HCT116 (cell line): ENCODE data around the gene OBSCN. TPM values are rescaled to one million over a fixed set of nuclear protein-coding genes. Genes with fewer than 3 reads are reported as not detected.

Experiments
- ATAC-seq: fragments of 200-7000 bp; cut with Tn5 transposase; 2 replicates; pipeline ENCODE4 v1.9.1; 2020; ENCODE audit warnings: mild to moderate bottlenecking, moderate library complexity
- BruUV-seq: library from RNA; stranded (reverse); fragments of 400-500 nt; replicated peaks from 2 replicates; lab custom pipeline; 2021; lab: Mats Ljungman, UMichigan
- CTCF ChIA-PET: fragments of 300-600 bp; sonication (Branson Sonifier 250); formaldehyde crosslinking; loops from one replicate; lab custom pipeline; 2021; ENCODE audit warnings: antibody characterized with exemption; lab: Charles Lee
- POLR2A ChIA-PET: fragments of 300-600, 350-600 bp; sonication (Branson Sonifier 250); formaldehyde crosslinking; loops from one replicate; lab custom pipeline; 2021; ENCODE audit warnings: antibody characterized with exemption; lab: Charles Lee
- RAD21 ChIA-PET, 2 experiments: fragments of 300-600 bp; sonication (Branson Sonifier 250); formaldehyde crosslinking; loops; one replicate each; lab custom pipeline; 2023; ENCODE audit warnings: low total read pairs in 2 of 2; ENCODE audit not compliant: uncharacterized antibody in 2 of 2, unreplicated experiment in 2 of 2, low non-redundant PET in 1 of 2; lab: Charles Lee
- DNase-seq: peaks from one replicate; pipeline ENCODE4 v3.0.0-alpha.2; 2010; ENCODE audit warnings: low read depth, low spot score
- H2AFZ ChIP-seq: fragments of 200-600 bp; shearing (Covaris generic), sonication (generic); 2 replicates; pipeline ENCODE4 v1.6.1; 2017; ENCODE audit warnings: low read depth, mixed run types, mixed read lengths, antibody characterized with exemption, low read length; ENCODE audit not compliant: poor library complexity, severe bottlenecking
- H3K27ac ChIP-seq: 2 replicates; pipeline ENCODE4 v1.5.1; 2012; ENCODE audit warnings: low read depth, low read length
- H3K27me3 ChIP-seq: fragments of 200-600 bp; sonication (generic); 2 replicates; pipeline ENCODE4 v1.6.1; 2016; ENCODE audit warnings: mixed run types, low read length, mixed read lengths; ENCODE audit not compliant: insufficient read depth
- H3K36me3 ChIP-seq, 2 experiments: fragments of 200-500 bp in 1 of 2; fragments of 200-600 bp in 1 of 2; sonication (Bioruptor generic) in 1 of 2; sonication (generic) in 1 of 2; 2 replicates each; pipeline versions ENCODE4 v1.5.1 to v1.6.1; 2014 to 2016; ENCODE audit warnings: low read length in 2 of 2, inconsistent platforms in 1 of 2, mixed read lengths in 1 of 2, mixed run types in 1 of 2; ENCODE audit not compliant: insufficient read depth in 2 of 2, control insufficient read depth in 1 of 2
- H3K4me1 ChIP-seq, 2 experiments: fragments of 200-600 bp in 1 of 2; sonication (generic) in 1 of 2; 2 replicates each; pipeline versions ENCODE4 v1.5.1 to v1.6.1; 2012 to 2017; ENCODE audit warnings: low read length in 2 of 2, inconsistent platforms in 1 of 2, mild to moderate bottlenecking in 1 of 2, mixed read lengths in 1 of 2, mixed run types in 1 of 2, moderate library complexity in 1 of 2; ENCODE audit not compliant: insufficient read depth in 2 of 2, control insufficient read depth in 1 of 2
- H3K4me2 ChIP-seq: fragments of 200-600 bp; sonication (generic); 2 replicates; pipeline ENCODE4 v1.6.1; 2017; ENCODE audit warnings: mixed run types, low read length, mixed read lengths
- H3K4me3 ChIP-seq, 2 experiments: fragments of 200-600 bp in 1 of 2; sonication (generic) in 1 of 2; replicated peaks in 1 of 2; 2 replicates each; pipeline ENCODE4 v1.5.1; 2011 to 2016; ENCODE audit warnings: low read length in 2 of 2, control low read depth in 1 of 2, low read depth in 1 of 2, mild to moderate bottlenecking in 1 of 2, mixed read lengths in 1 of 2, mixed run types in 1 of 2
- H3K79me2 ChIP-seq: fragments of 200-600 bp; sonication (generic); 2 replicates; pipeline ENCODE4 v1.6.1; 2017; ENCODE audit warnings: mild to moderate bottlenecking, mixed run types, low read length, moderate library complexity, mixed read lengths; ENCODE audit not compliant: insufficient read depth
- H3K9ac ChIP-seq: fragments of 200-600 bp; sonication (generic); 2 replicates; pipeline ENCODE4 v1.6.1; 2016; ENCODE audit warnings: low read length, mixed read lengths
- H3K9me2 ChIP-seq: fragments of 200-600 bp; sonication (generic), shearing (Covaris generic); 2 replicates; pipeline ENCODE4 v1.6.1; 2017; ENCODE audit warnings: mixed run types, mild to moderate bottlenecking, moderate library complexity; ENCODE audit not compliant: insufficient read depth
- H3K9me3 ChIP-seq, 2 experiments: fragments of 200-500 bp in 1 of 2; fragments of 200-600 bp in 1 of 2; sonication (Bioruptor generic) in 1 of 2; sonication (generic) in 1 of 2; 2 replicates each; pipeline ENCODE4 v1.6.1; 2014 to 2017; ENCODE audit warnings: low read length in 2 of 2, mixed read lengths in 2 of 2, inconsistent platforms in 1 of 2, low read depth in 1 of 2, mild to moderate bottlenecking in 1 of 2, mixed run types in 1 of 2, moderate library complexity in 1 of 2; ENCODE audit not compliant: control insufficient read depth in 1 of 2, insufficient read depth in 1 of 2
- H4K20me1 ChIP-seq: fragments of 200-600 bp; sonication (generic), shearing (Covaris generic); 2 replicates; pipeline ENCODE4 v1.6.1; 2017; ENCODE audit warnings: mixed run types, mild to moderate bottlenecking, moderate library complexity; ENCODE audit not compliant: insufficient read depth
- CBX3 ChIP-seq: IDR thresholded peaks from 2 replicates; pipeline ENCODE4 v1.6.1; 2012; ENCODE audit warnings: low read depth
- CEBPB ChIP-seq: IDR thresholded peaks from 2 replicates; pipeline ENCODE4 v1.6.1; 2012; ENCODE audit warnings: low read depth
- EZH2phosphoT487 ChIP-seq: fragments of 200-600 bp; IDR thresholded peaks from 2 replicates; pipeline ENCODE4 v1.6.1; 2018; ENCODE audit warnings: antibody characterized with exemption, borderline replicate concordance
- FOSL1 ChIP-seq: IDR thresholded peaks from 2 replicates; pipeline ENCODE4 v1.6.1; 2012; ENCODE audit warnings: low read depth
- JUND ChIP-seq: IDR thresholded peaks from 2 replicates; pipeline ENCODE4 v1.6.1; 2012
- MAX ChIP-seq: IDR thresholded peaks from 2 replicates; pipeline ENCODE4 v1.6.1; 2012
- POLR2A ChIP-seq: IDR thresholded peaks from 2 replicates; pipeline ENCODE4 v1.7.0; 2011; ENCODE audit warnings: borderline replicate concordance; ENCODE audit not compliant: insufficient read depth, insufficient read length; ENCODE audit errors: extremely low read depth
- POLR2AphosphoS5 ChIP-seq: IDR thresholded peaks from 2 replicates; pipeline ENCODE4 v1.6.1; 2011; ENCODE audit warnings: mild to moderate bottlenecking, low read depth, low read length, moderate library complexity
- SIN3A ChIP-seq: IDR thresholded peaks from 2 replicates; pipeline ENCODE4 v1.6.1; 2012; ENCODE audit warnings: low read depth
- ZFX ChIP-seq: fragments of 450-650 bp; IDR thresholded peaks from 2 replicates; pipeline ENCODE4 v1.6.1; 2017
- intact Hi-C: fragments of 100-400 bp; cut with micrococcal nuclease; formaldehyde crosslinking; loops from 2 replicates; pipeline ENCODE4 v1.10.0; 2022
- total RNA-seq: library from RNA; stranded (reverse); gene quantifications from one replicate; pipeline ENCODE4 v1.2.1, GENCODE V29; 2021; ENCODE audit not compliant: unreplicated experiment
- TF ChIP-seq, protein P1 (sequence below): IDR thresholded peaks from 2 replicates; pipeline ENCODE4 v1.6.1; 2011; ENCODE audit warnings: mild to moderate bottlenecking, low read length, moderate library complexity; ENCODE audit not compliant: insufficient replicate concordance; ENCODE audit errors: extremely low read depth
- TF ChIP-seq, protein P2 (sequence below): IDR thresholded peaks from 2 replicates; pipeline ENCODE4 v1.6.1; 2012

OBSCN gene
- total RNA-seq, 1 experiment from 2014 or later = 16.6 TPM

DNA sequence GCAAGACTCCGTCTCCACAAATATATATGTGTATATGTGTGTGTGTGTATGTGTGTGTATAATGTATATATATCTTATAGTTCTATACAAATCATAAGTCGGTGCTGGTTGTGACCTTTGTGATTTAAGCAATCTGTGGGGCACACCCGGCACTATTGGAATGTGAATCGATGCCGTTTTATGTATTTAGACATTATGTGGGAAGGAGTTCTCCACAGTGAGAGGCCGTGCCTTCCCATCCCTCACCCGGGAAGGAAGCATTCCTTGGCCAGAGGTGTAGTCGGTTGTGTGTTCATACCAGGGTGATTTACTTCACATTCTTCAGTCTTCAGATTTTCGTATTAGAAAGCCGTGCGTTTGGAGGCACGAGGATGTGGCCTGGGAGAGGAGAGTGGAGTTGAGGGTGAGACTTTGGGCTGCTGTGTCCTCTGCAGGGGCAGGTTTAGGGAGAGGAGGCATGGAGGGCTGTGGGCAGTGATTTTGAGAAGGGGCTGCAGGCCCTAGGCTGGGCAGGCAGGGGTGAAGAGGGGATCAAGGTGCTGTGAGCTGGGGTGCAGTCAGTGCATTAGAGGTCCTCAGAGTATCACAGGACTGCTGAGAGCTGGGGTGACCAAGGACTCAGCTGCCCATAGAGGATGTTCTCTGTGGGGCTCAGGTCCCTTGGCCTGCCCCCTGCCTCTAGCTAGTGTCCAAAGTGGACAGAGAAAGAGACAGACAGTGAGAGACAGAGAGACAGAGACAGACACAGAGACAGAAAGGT, 141.0 kb downstream of the OBSCN start:
- TF ChIP-seq CEBPB (no peak), ZFX (no peak), MAX (no peak), POLR2AphosphoS5 (no peak)
- ChIA-PET CTCF (no interaction called here), POLR2A (no interaction called here)

GRCh38 chr1:228349701-228350171, 141.9 kb downstream of the OBSCN start:
- BruUV-seq = no TSS peak
- Histone ChIP-seq H4K20me1 (no peaks in the 10 kb centered on the region), H2AFZ (no peak overlapping the region), H3K9me2 (no peaks in the 10 kb centered on the region), H3K4me1 (peaks cover 0 to 4% of the 10 kb centered on the region in 2 experiments; a peak in 1 of 4 replicates), H3K79me2 (no peaks in the 10 kb centered on the region), H3K9ac (no peak overlapping the region), H3K4me3 (no peak overlapping the region), H3K4me2 (no peak overlapping the region), H3K36me3 (no peaks in the 10 kb centered on the region), H3K27ac (no peak overlapping the region)
- DNase-seq = no peak
- RAD21 ChIA-PET = no interaction called here
- TF ChIP-seq CBX3 (no peak), POLR2A (no peak), POLR2AphosphoS5 (no peak), JUND (no peak), FOSL1 (no peak), EZH2phosphoT487 (no peak), SIN3A (no peak)
- TF ChIP-seq, protein P1, sequence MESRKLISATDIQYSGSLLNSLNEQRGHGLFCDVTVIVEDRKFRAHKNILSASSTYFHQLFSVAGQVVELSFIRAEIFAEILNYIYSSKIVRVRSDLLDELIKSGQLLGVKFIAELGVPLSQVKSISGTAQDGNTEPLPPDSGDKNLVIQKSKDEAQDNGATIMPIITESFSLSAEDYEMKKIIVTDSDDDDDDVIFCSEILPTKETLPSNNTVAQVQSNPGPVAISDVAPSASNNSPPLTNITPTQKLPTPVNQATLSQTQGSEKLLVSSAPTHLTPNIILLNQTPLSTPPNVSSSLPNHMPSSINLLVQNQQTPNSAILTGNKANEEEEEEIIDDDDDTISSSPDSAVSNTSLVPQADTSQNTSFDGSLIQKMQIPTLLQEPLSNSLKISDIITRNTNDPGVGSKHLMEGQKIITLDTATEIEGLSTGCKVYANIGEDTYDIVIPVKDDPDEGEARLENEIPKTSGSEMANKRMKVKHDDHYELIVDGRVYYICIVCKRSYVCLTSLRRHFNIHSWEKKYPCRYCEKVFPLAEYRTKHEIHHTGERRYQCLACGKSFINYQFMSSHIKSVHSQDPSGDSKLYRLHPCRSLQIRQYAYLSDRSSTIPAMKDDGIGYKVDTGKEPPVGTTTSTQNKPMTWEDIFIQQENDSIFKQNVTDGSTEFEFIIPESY = no peak
- TF ChIP-seq, protein P2, sequence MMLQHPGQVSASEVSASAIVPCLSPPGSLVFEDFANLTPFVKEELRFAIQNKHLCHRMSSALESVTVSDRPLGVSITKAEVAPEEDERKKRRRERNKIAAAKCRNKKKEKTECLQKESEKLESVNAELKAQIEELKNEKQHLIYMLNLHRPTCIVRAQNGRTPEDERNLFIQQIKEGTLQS = no peak
- TF ChIP-seq, all 23 proteins: peak for 0
- ChIA-PET CTCF (no interaction called here), POLR2A (no interaction called here)
- H3K27me3 ChIP-seq = no peaks in the 10 kb centered on the region
- no peak for ATAC-seq
- H3K9me3 ChIP-seq = peaks cover 0 to under 1% of the 10 kb centered on the region in 2 experiments; a peak in 1 of 4 replicates
- intact Hi-C loops = no loop called here

More for the DNA sequence above, 141.0 kb downstream of the OBSCN start:
- no peak for DNase-seq
- Histone ChIP-seq H3K9me3 (peaks cover 0 to 7% of the 10 kb centered on the region in 2 experiments; a peak in 1 of 4 replicates), H3K27me3 (no peaks in the 10 kb centered on the region), H3K4me2 (no peak overlapping the region), H3K4me1 (peaks cover 0 to 10% of the 10 kb centered on the region in 2 experiments; a peak in 1 of 4 replicates), H3K27ac (no peak overlapping the region), H2AFZ (no peak overlapping the region), H4K20me1 (no peaks in the 10 kb centered on the region), H3K9me2 (no peaks in the 10 kb centered on the region), H3K36me3 (no peaks in the 10 kb centered on the region), H3K9ac (no peak overlapping the region), H3K79me2 (no peaks in the 10 kb centered on the region), H3K4me3 (no peak overlapping the region)
- RAD21 ChIA-PET = no interaction called here
- BruUV-seq = no TSS peak
- intact Hi-C loops = no loop called here
- no peak for ATAC-seq
